ENCODE data around the gene MAP2K3.

DNA sequence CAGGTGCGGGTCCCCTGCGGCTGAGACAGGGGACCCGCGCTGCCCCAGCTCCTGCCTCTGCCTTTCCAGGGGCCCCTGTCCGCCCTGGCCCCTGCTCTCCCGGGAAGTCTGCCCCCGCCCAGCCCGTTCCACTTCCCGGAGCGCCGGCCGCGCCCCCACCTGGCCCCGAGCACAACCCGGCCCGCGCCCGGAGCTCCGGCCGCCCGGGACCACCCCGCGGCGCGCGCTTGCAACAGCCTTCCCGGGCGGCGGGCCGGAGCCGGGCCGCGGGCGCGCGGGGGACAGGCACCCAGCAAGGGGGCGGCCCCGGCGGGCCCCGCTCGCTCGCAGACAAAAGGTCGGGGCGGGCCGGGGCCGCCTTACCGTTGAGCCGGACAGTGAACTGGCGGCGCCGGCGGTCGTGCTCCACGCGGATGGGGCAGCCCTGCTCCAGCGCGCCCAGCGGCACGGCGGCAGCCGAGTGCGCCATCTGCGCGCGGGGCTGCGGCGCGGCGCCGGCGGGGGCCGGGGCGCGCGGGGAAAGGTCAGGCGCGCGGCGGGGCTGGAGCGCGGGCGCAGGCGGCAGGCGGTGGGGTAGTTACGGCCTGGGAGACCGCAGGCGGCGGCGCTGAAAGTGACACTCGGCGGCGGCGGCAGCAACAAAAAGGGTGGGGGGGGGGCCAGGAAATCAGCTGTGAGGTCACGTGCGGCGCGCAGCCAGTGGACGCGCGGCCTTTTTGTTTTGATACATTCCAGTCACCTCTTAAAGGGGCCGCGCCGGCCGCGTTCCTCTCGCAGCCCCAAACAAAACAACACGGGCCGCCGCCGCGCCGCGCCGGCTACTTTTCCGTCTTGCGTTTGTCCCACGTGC, 31.5 kb upstream of the MAP2K3 start, which contains the start of gene NATD1:
- TF ChIP-seq, protein P1, sequence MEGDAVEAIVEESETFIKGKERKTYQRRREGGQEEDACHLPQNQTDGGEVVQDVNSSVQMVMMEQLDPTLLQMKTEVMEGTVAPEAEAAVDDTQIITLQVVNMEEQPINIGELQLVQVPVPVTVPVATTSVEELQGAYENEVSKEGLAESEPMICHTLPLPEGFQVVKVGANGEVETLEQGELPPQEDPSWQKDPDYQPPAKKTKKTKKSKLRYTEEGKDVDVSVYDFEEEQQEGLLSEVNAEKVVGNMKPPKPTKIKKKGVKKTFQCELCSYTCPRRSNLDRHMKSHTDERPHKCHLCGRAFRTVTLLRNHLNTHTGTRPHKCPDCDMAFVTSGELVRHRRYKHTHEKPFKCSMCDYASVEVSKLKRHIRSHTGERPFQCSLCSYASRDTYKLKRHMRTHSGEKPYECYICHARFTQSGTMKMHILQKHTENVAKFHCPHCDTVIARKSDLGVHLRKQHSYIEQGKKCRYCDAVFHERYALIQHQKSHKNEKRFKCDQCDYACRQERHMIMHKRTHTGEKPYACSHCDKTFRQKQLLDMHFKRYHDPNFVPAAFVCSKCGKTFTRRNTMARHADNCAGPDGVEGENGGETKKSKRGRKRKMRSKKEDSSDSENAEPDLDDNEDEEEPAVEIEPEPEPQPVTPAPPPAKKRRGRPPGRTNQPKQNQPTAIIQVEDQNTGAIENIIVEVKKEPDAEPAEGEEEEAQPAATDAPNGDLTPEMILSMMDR (IDR thresholded peaks at IDR 0.05; ENCODE audit: poor library complexity, severe bottlenecking), result no peak
- TF ChIP-seq TAF1 (IDR thresholded peaks at IDR 0.05; ENCODE audit: low read depth) (no peak), EP300 (conservative IDR thresholded peaks at IDR 0.05; ENCODE audit: poor library complexity, severe bottlenecking) (no peak), MXI1 (conservative IDR thresholded peaks at IDR 0.05; ENCODE audit: poor library complexity, severe bottlenecking) (peak; percentile 63), RAD21 (conservative IDR thresholded peaks at IDR 0.05) (no peak), POLR2AphosphoS5 (IDR thresholded peaks at IDR 0.05) (peak; percentile 51)

All from neural cell (in vitro differentiated cells).